ENCODE data around the gene ACTN4.

Gene ACTN4

DNA sequence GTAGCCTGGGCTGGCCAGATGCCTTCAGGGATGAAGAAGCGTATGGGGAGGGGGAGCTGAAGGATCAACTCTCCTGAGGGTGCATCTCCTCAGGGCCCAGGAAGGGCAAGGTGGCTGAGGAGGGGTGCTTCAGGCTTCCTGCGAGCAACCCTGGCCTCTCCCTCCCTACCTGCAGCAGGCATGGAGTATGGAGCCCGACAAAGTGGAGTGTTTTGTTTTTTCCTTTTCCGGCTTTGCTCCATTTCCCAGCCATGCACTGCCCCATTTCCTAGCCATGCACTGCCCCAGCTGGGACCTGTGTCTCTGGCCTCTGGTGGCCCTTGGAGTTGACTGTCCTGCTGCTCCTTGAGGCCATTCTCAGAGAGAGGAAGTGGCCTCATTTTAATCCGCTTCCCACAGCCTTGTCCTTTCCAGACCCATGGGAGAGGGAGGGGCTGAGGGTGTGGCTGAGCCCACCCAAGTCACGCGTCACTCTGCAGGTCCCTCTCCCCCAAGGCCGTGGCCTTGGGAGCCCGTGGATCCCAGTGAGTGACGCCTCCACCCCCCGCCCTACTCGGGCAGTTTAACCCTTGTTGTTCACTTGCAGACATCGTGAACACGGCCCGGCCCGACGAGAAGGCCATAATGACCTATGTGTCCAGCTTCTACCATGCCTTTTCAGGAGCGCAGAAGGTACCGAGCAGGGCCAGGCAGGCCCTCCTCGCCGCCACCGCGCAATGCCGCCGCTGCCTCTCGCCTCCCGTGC is 62.4 kb downstream of the ACTN4 start:
- no peak for DNase-seq (ENCODE audit: low read depth)

DNA sequence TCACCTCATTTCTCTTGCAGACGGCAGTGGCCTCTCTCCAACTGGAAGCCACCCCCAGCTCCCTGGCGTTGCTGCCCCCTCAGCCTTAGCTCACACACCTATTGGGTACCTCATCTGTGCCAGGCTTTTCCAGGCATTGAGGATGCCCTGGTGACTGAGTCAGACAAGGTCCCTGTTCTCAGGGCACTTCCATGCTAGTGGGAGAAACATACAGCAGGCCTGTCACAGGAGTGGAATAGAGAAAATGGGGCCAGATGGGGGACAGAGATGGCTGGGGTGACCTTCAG is 62.9 kb downstream of the ACTN4 start:
- DNase-seq (ENCODE audit: low read depth): no peak

DNA sequence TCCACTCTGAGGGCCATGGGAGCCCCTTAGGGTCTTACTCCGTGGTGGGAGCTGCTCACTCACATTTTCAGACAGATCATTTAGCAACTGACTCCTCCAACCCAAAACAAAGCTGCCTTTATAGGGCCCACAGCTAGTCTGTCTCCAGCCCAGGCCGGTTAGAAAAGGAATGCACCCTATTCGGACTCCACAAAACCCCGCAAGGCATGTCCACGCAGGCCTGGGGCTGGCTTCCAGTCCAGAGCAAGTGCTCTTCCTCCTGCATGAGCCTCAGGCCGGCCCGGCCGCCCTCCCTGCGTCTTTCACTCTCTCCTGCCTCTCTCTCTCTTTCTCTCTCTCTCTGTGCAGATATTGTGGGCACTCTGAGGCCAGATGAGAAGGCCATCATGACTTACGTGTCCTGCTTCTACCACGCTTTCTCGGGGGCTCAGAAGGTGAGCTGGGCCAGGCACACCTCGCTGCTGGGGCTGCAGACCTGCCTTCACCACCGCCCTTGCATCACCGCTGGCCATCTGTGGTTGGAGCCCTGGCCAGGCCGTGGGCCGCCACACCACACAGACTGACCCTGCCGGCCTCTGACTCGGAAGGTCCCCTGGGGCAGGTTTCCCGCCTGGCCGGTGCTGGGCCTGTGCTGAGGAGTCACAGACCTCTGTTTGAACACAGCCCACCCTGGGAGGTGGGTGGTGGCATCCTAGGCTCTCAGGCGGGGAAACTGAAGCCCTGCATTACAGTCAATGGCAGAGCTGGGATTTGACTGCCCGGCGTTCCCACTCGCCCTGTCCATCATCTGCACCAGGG is 63.7 kb downstream of the ACTN4 start:
- DNase-seq (ENCODE audit: low read depth): no peak

DNA sequence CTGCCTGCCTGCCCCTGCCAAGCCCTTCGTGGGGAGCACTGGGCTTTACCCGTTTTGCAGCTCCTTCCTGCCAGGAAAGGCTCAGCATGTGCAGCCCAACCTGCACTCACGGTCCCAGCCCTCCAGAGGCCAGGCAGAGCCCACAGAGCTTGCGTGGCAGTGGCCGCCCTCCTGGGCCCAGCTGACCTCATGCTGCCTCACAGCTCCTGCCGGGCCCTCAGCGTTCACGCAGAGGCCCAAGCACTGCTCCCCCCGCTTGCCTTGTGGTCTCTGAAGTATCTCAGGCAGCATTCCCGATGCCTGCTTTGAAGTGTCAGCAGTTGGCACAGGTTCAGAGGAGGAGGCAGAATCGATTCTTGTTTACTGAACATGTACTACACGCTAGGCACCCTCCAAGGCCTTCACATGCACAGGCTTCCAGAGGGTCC is 64.3 kb downstream of the ACTN4 start:
- no peak for DNase-seq (ENCODE audit: low read depth)

DNA sequence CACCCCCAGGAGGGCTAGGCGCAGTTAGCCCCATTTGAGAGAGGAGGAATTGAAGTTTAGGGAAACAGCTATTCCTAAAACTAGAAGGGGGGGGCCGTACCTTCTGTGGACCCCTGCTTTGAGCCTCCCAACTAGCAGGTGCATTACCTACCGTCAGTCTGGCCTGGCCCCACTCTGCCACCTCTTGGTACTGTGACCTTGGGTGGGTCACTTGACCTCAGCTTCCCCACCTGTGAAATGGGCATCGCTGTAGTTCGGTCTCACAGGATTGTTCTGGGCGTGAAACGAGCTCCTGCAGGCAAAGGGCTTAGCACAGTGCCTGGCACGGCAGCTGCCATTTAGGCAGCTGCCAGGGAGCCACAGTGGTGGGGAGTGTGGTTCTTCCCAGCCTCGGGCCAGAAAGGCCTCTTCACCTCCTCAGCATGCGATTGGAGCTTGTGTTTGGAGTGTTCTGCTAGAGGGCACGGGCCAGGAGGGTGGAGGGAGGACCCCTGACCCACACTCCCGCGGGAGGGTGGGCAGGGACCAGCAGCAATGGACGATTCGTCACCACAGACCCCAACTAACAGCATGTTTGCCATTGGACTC is 64.8 kb downstream of the ACTN4 start:
- no peak for DNase-seq (ENCODE audit: low read depth)

DNA sequence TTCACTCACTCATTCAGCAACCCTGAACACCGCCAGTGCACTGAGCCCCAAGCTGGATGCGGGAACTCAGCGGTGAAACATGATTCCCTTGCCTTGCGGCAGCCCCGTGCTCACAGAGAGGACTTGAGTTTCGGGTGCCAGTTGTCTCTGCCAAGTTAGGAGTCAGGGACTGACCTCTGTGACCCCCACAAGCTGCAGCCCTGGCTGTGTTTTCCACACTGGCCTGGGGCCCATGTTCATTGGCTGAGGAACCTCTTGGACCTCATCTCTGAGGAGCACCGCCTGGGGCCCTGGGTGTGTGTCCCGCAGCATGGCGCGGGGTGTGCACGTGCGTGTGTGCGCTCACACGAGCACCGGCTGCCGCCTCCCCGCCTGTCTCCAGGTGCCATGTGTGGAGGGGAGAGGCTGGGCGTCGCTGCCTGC is 65.8 kb downstream of the ACTN4 start:
- DNase-seq (ENCODE audit: low read depth): no peak

DNA sequence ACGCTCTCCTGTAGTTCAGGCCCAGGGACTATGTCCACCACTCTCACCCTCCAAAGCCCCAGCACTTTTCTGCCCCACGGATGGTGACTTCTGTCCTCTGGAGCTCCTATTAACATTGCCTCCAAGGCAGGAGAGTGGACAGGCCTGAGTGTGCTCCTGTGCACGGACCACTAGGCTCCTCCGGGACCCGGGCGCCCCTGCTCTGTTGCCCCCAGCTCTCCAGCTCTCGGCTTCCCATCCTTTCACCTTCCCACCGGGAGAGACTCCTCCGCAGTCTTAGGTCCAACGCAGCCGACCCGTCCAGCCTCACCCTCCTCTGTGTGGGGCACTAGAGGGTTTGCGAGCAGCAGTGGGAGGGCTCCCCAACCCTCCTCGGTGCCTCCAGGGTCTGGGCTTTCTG is 66.4 kb downstream of the ACTN4 start:
- no peak for DNase-seq (ENCODE audit: low read depth)

DNA sequence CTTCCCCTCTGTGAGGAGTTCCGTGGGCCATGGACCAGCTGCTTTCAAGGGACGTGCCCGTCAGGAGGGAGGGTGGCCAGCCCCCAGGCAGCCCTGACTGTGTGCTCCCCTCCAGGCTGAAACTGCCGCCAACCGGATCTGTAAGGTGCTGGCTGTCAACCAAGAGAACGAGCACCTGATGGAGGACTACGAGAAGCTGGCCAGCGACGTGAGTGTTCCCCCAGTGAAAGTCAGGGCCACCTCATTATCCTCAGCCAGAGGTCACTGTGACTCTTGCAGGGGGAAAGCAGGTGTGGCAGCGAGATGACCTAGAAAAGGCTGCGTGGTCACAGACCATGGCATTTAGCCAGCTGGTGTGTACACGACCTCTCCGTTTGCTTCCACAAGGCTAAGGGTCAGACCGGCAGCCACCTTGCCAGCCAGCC is 66.9 kb downstream of the ACTN4 start:
- DNase-seq (ENCODE audit: low read depth): no peak

DNA sequence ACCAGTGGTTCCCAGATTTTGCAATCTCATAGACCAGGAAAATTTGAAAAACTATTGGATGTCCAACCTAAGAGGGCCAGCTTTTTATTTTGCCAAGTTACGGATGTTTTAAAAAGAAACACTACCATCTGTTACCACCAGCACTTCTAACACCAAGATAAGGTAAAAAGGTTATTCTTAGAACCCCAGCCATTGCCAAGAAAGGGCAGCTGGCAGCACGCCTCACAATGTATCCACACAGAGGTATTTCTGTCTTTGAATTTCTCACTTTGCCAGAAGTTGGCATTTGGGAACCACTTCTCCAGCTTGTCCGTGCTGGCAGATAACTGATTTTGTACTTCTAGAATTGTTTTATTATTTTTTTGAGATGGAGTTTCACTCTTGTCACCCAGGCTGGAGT is 68.1 kb downstream of the ACTN4 start:
- DNase-seq (ENCODE audit: low read depth): no peak

DNA sequence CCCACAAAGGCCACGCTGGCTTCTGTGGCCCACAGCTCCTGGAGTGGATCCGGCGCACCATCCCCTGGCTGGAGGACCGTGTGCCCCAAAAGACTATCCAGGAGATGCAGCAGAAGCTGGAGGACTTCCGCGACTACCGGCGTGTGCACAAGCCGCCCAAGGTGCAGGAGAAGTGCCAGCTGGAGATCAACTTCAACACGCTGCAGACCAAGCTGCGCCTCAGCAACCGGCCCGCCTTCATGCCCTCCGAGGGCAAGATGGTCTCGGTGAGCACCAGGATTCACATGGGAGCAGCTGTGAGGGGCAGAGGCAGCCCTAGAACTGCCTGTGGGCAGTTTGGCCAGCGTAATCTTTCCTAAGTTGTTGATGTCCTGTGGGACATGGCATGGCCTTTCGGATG is 69.6 kb downstream of the ACTN4 start:
- no peak for DNase-seq (ENCODE audit: low read depth)

DNA sequence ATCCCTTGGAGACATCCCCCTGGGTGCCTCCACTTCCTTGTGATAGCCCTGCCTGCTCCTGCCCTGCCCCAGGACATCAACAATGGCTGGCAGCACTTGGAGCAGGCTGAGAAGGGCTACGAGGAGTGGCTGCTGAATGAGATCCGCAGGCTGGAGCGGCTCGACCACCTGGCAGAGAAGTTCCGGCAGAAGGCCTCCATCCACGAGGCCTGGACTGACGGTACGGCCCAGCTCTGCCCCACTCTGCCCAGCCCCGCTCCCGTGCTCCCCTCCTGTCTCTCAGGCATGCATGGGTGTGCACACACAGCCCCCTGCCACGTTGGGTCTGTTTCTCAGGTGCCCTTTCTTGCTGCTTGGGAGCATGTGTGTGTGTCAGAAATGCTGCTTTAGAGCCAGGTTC is 70.4 kb downstream of the ACTN4 start:
- DNase-seq (ENCODE audit: low read depth): no peak

DNA sequence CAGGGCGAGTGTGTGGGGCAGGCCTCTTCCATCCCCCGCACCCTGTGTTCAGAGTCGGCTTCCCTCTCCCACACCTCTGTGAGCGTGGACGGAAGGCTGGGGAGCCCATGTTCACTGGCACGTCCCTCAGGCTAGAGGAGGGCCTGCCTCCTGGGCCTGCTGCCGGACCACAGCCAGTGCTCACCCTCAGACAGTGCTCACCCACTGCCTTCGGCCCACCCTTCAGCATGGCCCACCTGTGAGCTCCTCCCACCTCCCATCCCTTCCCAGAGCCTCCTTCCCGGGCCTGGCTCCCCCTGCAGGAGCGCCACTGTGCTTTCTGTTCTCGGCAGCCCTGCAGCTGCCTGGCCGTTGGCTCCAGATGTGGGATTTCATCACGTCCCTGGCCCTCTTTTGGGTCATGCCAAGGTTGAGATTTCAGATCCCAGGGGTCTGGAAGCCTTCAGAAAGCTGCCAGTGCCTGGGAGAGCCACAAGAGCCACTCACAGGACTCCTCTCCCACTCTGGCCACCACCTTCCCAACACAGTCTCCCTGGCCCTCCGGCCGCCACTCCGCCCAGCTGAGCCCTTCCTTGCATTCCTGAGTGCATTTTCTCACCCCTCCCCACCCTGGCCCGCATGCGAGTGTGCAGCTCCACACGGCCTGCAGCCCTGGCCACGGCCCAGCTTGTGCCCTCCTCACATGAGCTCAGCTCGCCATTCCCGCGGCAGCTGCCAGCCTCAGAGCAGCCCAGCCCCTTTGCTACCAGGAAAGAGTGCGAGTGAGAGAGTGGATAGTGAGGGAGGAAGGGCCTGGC is 71.5 kb downstream of the ACTN4 start:
- DNase-seq (ENCODE audit: low read depth): no peak

DNA sequence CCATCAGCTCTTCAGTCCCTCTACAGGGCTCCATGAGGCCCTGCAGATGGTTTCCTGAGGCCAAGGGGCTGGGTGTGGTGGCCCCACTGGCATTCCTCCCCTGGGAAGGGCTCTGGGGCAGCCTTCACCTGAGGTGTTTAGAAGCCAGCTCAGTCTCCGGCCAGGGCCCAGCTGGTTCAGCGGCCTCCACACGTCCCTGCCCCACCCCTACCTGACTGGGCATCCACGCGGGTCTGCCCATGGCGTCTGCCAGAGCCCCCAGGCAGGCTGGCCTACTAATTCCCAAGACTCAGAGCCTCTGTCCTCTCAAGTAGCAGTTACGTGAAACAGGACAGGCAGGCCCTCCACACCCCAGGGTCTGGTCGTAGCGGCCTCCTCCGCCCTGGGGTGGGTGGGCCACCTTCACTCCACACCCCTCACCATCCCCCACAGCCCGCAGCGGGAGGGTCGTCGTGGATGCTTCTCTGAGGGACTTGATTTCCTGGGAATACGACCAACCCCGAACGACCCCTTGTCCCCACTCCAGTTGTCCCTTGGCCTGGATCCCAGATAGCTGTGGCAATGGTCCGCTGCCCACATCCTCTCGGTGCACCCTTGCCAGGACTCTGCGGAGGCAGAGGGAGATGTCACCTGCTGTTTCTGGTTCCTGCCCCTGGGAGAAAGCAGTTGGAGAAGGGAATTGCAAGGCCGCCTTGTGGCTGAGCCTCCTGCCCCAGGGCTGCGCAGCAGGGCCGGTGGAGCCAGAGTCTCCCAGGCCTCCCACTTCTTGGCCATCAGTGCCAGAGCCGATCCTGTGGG is 72.5 kb downstream of the ACTN4 start:
- DNase-seq (ENCODE audit: low read depth): no peak

DNA sequence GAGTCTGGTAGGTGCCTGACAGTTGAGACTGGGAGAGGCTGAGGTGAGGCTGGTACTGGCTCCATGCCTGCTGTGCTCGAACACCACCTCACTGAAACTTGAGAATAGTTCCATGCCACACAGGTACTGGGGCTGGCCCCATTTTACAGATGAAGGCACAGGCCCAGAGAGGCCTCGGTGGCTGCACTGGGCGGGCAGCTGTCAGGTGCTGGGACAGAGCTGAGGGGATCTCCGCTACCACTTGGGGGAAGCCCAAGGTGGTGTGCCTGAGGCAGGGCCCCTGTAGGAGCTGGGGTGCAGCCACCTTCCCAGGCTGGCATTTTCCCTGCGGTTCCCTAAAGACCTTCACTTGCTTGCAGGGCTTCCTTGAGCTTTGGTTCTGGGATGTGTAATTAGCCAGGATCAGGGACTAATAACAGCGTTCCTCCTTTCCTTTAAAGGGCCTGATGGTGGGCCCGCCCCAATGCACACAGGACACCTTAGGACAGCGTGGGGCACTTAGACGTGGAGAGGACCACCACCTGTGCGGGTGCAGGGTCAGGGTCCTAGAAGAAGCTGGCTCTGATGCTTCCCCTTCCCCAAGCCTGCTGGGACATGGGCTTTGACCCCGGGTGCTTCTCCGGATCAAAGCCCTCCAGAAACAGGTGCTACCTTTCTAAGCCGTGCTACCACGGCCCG is 73.2 kb downstream of the ACTN4 start:
- no peak for DNase-seq (ENCODE audit: low read depth)

DNA sequence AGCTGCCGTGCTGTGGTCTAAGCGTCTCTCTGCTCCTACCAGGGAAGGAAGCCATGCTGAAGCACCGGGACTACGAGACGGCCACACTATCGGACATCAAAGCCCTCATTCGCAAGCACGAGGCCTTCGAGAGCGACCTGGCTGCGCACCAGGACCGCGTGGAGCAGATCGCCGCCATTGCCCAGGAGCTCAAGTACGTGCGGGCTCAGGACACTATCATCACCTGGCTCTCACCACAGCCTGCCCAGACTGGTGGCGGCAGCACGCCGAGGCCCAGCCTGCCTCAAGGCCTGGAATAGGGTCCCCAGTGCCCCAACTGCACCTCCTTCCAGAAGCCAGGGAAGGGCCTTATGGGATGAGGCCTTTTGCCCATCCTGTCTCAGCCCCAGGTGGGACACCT is 74.0 kb downstream of the ACTN4 start:
- DNase-seq (ENCODE audit: low read depth): no peak

DNA sequence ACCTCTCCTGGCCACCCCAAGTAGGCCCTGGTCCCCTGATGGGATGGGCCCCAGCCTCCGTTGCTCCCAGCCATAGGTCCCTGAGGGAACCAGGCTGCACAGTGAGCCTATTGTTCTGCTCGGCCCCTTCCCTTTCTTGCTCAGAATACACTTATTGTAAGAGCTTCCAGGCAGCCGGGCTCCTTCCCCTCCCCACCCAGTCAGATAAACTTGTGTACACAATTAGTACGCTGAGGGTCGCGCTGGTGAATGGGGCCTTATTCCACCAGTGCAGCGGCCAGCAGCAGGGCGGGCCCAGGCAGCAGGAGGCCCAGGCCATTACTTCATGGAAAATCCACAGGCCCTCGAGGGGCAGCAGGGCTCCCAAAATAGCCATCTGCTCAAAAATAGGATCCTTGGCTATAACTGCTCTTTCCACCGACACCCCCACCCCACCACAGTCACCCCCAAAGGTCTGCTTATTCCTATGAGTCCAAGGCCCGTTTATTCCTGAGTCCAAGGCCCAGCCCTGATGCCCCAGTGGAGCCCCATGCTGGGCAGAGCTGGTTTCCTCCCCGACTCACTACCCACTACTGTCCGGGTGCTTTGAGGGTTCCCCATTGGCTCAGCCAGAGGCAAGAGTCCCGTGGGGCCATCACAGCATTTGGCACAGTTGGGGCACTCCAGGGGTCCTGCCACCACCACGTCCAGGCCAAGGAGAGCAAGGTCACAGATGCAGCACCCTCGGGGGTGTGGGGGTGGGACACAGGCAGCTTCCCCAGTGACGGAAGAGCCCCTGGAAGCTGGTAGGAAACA is 74.7 kb downstream of the ACTN4 start:
- no peak for DNase-seq (ENCODE audit: low read depth)

DNA sequence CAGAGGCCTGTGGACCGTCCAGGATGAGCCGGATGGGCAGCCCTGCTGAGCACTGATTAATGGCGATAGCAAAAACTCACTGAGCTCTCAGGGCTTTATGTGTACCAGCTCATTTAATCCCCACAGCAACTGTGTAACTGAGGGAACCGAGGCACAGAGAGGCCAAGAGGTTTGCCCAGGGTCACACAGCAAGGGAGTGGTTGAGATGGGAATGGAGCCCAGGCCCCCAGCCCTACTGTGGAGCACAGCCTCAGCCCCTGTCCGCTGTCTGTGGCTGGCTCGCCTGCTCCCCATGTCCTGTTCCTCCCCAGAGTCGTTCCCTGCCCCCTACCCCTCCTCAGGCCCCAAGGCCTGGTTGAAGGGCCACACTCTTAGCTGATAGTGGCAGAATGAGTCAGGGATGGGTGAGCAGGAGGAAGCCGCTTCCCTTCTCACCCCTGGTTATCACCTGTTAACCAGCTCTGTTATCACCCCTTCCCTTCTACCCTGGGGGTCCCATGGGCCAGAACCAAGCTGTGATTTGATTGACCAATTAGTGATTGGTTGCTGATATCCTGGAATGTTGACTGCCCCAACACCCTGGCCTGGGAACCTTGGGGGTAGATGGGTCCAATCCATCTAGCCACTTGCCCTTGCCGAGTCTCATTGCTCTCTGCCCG is 75.6 kb downstream of the ACTN4 start:
- no peak for DNase-seq (ENCODE audit: low read depth)

DNA sequence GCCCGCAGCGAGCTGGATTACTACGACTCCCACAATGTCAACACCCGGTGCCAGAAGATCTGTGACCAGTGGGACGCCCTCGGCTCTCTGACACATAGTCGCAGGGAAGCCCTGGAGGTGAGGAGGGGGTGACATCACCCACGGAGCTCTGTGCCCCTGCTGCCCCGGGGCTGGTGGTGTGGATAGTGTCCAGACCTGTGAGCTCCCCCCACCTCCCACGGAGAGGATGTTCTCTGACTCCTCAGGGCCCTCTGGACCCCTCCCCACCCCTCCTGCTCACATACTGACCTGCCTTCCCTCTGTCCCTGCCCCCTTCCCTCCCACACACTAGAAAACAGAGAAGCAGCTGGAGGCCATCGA is 76.1 kb downstream of the ACTN4 start:
- DNase-seq (ENCODE audit: low read depth): no peak

DNA sequence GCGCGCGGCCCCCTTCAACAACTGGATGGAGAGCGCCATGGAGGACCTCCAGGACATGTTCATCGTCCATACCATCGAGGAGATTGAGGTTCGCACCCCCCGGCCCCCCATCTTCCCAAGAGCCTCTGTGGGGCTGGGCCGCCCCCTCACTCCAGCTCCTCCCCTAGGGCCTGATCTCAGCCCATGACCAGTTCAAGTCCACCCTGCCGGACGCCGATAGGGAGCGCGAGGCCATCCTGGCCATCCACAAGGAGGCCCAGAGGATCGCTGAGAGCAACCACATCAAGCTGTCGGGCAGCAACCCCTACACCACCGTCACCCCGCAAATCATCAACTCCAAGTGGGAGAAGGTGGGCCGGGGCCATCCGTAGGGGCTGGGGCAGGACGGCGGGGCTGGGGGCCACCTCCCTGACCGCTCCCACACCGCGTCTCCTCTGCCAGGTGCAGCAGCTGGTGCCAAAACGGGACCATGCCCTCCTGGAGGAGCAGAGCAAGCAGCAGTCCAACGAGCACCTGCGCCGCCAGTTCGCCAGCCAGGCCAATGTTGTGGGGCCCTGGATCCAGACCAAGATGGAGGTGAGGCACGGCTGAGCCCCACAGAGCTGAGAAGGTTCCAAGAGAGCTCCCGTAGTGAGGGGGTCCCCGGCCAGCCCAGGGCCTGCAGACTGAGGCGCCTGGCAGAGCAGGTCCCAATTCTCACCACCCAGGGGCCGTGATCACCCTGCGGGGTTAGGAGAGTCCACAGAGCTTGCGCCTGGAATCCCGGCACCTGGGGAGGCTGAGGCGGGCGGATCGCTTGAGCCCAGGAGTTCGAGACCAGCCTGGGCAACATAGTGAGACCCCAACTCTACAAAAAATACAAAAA is 76.8 kb downstream of the ACTN4 start:
- DNase-seq (ENCODE audit: low read depth): no peak

All from activated T-cell treated with anti-CD3 and anti-CD28 coated beads for 48 hours (primary cell).